Cardiac muscle cell (in vitro differentiated cells and primary cell): ENCODE measurements around the gene FGF1. TPM values are rescaled to one million over a fixed set of nuclear protein-coding genes. Genes with fewer than 3 reads are reported as not detected.

ENCODE experiments used
- DNase-seq, 2 donors: peaks; one replicate each; pipeline versions ENCODE4 v3.0.0 to v3.0.0-alpha.2; 2010 to 2017; ENCODE audit warnings: low read depth in 1 of 2, low spot score in 1 of 2
- H3K27ac ChIP-seq: fragments of 200-600 bp; sonication (generic); 2 replicates; pipeline ENCODE4 v1.5.1; 2016
- H3K27me3 ChIP-seq: fragments of 200-600 bp; sonication (generic); 2 replicates; pipeline ENCODE4 v1.6.0; 2016; ENCODE audit warnings: control low read depth
- H3K36me3 ChIP-seq: fragments of 200-600 bp; sonication (generic); 2 replicates; pipeline ENCODE4 v1.5.1; 2016; ENCODE audit warnings: control low read depth
- H3K4me1 ChIP-seq: fragments of 200-600 bp; sonication (generic); 2 replicates; pipeline ENCODE4 v1.8.1; 2017; ENCODE audit warnings: low read depth, mild to moderate bottlenecking, mixed run types
- H3K4me3 ChIP-seq: fragments of 200-600 bp; sonication (generic); 2 replicates; pipeline ENCODE4 v1.5.1; 2016; ENCODE audit warnings: mild to moderate bottlenecking
- H3K9me3 ChIP-seq: fragments of 200-600 bp; sonication (generic); 2 replicates; pipeline ENCODE4 v1.5.1; 2017; ENCODE audit warnings: low read depth, mild to moderate bottlenecking, control low read depth
- polyA plus RNA-seq: library from polyadenylated mRNA; unstranded; fragments of >200 nt; fragmentation: Nextera tagmentation; extraction: Ambion mirVana; gene quantifications from 2 replicates; pipeline ENCODE4 v1.2.1, GENCODE V29; 2016
- total RNA-seq: library from RNA; depleted of rRNA; stranded (reverse); fragments of >200 nt; gene quantifications from 2 replicates; pipeline ENCODE4 v1.2.3, GENCODE V29; 2016
- TF ChIP-seq, protein P1 (sequence below): IDR thresholded peaks from 2 replicates; pipeline ENCODE4 v1.5.1; 2012; ENCODE audit warnings: low read depth, mild to moderate bottlenecking, low read length

The FGF1 gene
- total and polyA plus RNA-seq, 2 experiments from 2014 or later = not detected

DNA sequence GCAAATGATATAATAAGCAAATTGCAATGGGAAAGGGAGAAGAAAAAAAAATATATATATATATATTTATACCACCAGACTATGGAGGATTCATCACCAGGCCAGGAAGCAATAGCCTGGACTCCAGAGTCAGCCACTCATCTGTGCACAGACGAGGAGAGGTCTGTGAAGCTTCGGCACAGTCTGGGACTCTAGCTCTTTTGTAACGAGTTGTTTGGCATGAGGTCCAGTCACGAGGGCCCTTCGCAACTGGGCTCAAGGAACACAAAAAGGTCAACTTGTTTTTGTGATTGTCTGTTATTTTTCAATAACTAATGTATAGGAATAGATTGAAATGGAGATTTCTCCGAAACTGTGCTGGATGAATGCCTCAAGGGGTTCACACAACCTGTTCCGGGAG lies 14.7 kb upstream of the FGF1 start:
- Histone ChIP-seq H3K4me1 (peaks cover 19% of the 10 kb centered on the region), H3K36me3 (no peaks in the 10 kb centered on the region), H3K4me3 (no peak overlapping the region), H3K9me3 (no peaks in the 10 kb centered on the region), H3K27ac (no peak overlapping the region), H3K27me3 (no peaks in the 10 kb centered on the region)
- DNase-seq = no peak
- TF ChIP-seq, protein P1, sequence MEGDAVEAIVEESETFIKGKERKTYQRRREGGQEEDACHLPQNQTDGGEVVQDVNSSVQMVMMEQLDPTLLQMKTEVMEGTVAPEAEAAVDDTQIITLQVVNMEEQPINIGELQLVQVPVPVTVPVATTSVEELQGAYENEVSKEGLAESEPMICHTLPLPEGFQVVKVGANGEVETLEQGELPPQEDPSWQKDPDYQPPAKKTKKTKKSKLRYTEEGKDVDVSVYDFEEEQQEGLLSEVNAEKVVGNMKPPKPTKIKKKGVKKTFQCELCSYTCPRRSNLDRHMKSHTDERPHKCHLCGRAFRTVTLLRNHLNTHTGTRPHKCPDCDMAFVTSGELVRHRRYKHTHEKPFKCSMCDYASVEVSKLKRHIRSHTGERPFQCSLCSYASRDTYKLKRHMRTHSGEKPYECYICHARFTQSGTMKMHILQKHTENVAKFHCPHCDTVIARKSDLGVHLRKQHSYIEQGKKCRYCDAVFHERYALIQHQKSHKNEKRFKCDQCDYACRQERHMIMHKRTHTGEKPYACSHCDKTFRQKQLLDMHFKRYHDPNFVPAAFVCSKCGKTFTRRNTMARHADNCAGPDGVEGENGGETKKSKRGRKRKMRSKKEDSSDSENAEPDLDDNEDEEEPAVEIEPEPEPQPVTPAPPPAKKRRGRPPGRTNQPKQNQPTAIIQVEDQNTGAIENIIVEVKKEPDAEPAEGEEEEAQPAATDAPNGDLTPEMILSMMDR = no peak

DNA sequence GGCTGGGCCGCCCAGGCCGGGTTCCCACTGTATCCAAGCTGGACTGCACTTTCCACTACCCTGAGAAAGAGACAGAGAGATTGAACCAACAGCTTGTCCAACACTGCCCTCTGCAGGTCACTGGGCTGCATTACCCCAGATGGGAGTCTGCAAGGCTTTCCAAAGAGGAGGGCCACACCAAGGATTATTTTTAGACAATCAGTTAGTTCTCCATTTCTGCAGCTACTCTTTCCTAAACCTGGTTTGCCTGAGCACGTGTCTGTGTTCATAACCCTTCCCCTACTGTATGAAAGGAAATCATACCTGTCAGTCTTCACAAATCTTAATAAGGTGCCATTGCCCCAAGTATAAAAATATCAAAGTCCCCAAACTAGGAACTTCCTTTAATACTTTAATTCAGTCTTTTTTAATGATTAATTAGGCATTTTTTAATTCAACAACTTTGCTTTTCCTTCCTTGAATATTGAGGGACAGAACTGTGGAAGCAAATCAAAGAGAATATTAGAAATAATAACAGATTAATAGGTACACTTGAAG lies 13.4 kb upstream of the FGF1 start:
- Histone ChIP-seq H3K27me3 (no peaks in the 10 kb centered on the region), H3K9me3 (no peaks in the 10 kb centered on the region), H3K4me3 (no peak overlapping the region), H3K36me3 (no peaks in the 10 kb centered on the region), H3K27ac (no peak overlapping the region), H3K4me1 (peaks cover 19% of the 10 kb centered on the region)
- peak; percentile 89 for DNase-seq
- TF ChIP-seq, protein P1 = peak; percentile 97

DNA sequence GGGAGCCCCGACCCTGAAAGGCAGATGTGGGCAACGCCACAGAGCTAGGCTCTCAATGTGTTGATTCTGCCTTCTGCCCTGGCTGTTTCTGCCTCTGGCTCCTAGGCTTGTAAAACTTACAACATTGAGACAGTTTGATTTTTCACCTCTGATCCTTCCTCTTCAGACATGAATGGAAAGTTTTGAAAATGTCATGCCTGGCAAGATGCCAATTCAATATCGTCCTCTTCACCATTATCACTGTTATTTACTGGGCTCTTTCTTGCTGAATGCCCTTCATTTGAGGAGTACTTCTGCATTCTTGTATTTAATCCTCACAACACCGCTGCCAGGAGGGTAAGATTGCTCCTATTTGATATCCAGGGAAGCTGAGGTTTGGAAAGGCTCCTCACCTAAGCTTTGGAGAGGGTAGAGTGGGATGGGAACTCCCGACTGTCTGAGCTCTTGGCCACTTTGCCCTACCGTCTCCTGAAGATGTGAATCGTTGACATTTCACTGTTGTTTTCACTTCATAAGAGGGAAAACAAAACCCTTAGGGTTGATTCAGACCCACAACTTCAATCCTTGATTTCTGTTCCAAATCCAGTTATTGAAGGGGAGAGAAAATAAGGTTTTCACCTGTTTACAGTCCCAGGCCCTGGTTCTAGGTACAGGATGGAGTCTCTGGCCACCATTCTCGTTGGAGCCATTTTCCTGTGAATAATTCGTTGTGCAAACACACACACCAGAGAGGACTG lies 12.7 kb upstream of the FGF1 start:
- H3K27me3 ChIP-seq = no peaks in the 10 kb centered on the region
- no peak overlapping the region for H3K4me3 ChIP-seq
- H3K36me3 ChIP-seq = no peaks in the 10 kb centered on the region
- H3K27ac ChIP-seq = no peak overlapping the region
- H3K4me1 ChIP-seq = peaks cover 19% of the 10 kb centered on the region
- TF ChIP-seq, protein P1 = no peak
- no peaks in the 10 kb centered on the region for H3K9me3 ChIP-seq
- DNase-seq = no peak

DNA sequence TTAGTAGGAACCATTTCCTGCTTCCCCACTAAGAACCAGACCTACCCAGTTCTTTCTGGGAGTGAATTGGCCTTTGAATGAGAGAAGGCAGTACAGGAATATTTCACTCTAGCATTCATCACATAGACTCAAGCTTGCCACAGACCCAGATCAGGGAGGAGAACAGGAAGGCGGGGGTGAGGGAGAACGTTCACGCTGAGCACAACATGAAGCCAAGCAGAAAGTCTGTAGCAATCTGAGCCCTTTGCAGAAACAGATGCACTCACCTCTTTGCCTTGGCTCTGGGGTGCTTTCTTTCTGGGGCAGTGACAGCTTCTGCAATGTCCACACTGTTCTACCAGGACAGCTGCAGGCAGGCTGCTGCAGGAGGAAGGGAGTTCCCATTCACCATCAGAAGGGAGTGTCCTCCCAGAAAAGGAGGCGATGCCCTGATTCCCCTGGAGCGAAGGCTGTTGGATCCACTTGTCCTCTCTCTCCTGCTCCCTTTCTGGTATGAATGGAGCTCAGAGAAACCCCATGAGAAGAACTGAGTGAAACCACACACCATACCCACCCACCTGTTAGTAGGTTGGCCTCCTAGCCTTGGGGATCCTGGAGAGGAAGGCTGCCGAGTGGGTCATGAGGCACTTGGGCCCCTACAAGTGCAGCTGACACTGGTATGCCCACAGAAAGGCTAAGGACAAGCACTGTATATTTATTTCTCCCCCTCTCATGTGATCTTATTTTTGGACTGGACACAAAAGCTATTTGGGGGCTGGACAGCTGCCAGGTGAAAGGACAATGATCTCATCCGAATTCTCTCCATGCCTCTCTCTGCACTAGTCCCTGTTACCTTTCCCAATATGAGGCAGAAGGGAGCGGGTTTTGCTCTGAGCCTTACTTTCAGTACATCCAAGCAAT lies 11.7 kb upstream of the FGF1 start:
- Histone ChIP-seq H3K36me3 (no peaks in the 10 kb centered on the region), H3K9me3 (no peaks in the 10 kb centered on the region), H3K4me1 (peaks cover 19% of the 10 kb centered on the region), H3K27ac (no peak overlapping the region), H3K27me3 (no peaks in the 10 kb centered on the region), H3K4me3 (no peak overlapping the region)
- TF ChIP-seq, protein P1 = no peak
- peak; percentile 57 to 88 for DNase-seq

DNA sequence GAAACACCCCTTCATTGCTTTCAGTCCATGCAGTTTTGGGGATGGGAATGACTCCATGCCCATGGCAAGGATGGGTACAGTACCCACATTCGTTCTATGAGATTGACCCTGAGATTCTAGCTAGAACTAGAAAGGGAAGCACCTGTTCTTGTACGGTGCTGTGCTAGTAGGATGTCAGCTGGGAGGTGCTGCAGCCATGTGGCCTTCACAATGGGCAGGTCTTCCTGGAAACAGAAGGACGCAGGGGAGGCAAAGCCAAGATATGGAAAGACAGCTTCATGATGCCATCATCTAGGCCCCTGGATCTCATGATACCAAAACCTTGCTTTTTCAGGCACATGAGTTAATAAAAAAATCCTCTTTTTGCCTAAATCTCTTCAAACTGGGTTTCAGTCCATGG lies 10.5 kb upstream of the FGF1 start:
- no peak overlapping the region for H3K27ac ChIP-seq
- TF ChIP-seq, protein P1 = no peak
- no peak for DNase-seq

More for the DNA sequence above, 10.5 kb upstream of the FGF1 start:
- H3K36me3 ChIP-seq = no peaks in the 10 kb centered on the region
- peaks cover 19% of the 10 kb centered on the region for H3K4me1 ChIP-seq
- no peaks in the 10 kb centered on the region for H3K27me3 ChIP-seq
- H3K9me3 ChIP-seq = no peaks in the 10 kb centered on the region
- no peak overlapping the region for H3K4me3 ChIP-seq
